Left lung (tissue), 10 donors: Measurements from ENCODE around the gene SEMA4B. TPM values are rescaled to one million over a fixed set of nuclear protein-coding genes. Genes with fewer than 3 reads are reported as not detected.

Experiments used
- ATAC-seq: fragments of 200-7000 bp; cut with Tn5 transposase; one replicate; pipeline ENCODE4 v1.9.1; 2020; ENCODE audit warnings: moderate library complexity
- DNase-seq, 4 donors: peaks; one replicate each; pipeline ENCODE4 v3.0.0-alpha.2; 2013 to 2020
- H3K27ac ChIP-seq, 2 donors: fragments of 200-600 bp; sonication (generic) in 1 of 2; one replicate each; pipeline versions ENCODE4 v1.5.0 to v1.8.0; 2020 to 2021
- H3K27me3 ChIP-seq, 2 donors: fragments of 200-600 bp; sonication (generic) in 1 of 2; one replicate each; pipeline versions ENCODE4 v1.5.0 to v1.8.0; 2020 to 2021
- H3K36me3 ChIP-seq, 2 donors: fragments of 200-600 bp; sonication (generic) in 1 of 2; one replicate each; pipeline versions ENCODE4 v1.5.0 to v1.8.0; 2020 to 2021
- H3K4me1 ChIP-seq, 2 donors: fragments of 200-600 bp; one replicate each; pipeline ENCODE4 v1.8.0; 2021
- H3K4me3 ChIP-seq, 2 donors: fragments of 200-600 bp; sonication (generic) in 1 of 2; one replicate each; pipeline versions ENCODE4 v1.5.0 to v1.8.0; 2020 to 2021; ENCODE audit warnings: mild to moderate bottlenecking in 1 of 2
- H3K9me3 ChIP-seq, 2 donors: fragments of 200-600 bp; sonication (generic) in 1 of 2; one replicate each; pipeline versions ENCODE4 v1.5.0 to v1.8.0; 2020 to 2021
- CTCF ChIP-seq, 2 donors: fragments of 200-600 bp; sonication (generic) in 1 of 2; IDR thresholded peaks; one replicate each; pipeline versions ENCODE4 v1.5.0 to v1.8.0; 2021; ENCODE audit warnings: antibody characterized with exemption in 2 of 2
- intact Hi-C, 2 donors: fragments of 100-400 bp; cut with DNase I; formaldehyde crosslinking; loops; one replicate each; pipeline versions ENCODE4 v1.11.2 to v1.14.2; 2022
- polyA plus RNA-seq, 6 donors: library from polyadenylated mRNA; unstranded; fragments of 120-200 nt; gene quantifications; one replicate each; pipeline ENCODE4 v1.2.1, GENCODE V29; 2013; ENCODE audit not compliant: insufficient read length in 6 of 6
- total RNA-seq, 2 donors: library from RNA; stranded (reverse); fragmentation: NEBNext Ultra II Directional; extraction: Animal tissue kit (Norgen Biotek cat#: 25700); gene quantifications; one replicate each; pipeline ENCODE4 v1.2.1, GENCODE V29; 2021
- donor health status: DM: no; HTN: yes; CAD: no.
- donor health status: DM: no; HTN: no; CAD: no.

SEMA4B gene
- total and polyA plus RNA-seq, 8 donors: 22.8 to 66.7 (median 26.6) TPM

- ATAC-seq (peak; percentile 33), DNase-seq (peak in 1 of 4 donors; percentile 71)
- no peaks in the 10 kb centered on the region for H3K27me3 ChIP-seq
- peaks cover 14 to 64% of the 10 kb centered on the region in 2 donors for H3K4me1 ChIP-seq
- no peak overlapping the region for H3K27ac ChIP-seq
- TF ChIP-seq CTCF (IDR thresholded peaks at IDR 0.05): no peak
- H3K36me3 ChIP-seq: peaks cover 0 to 28% of the 10 kb centered on the region in 2 donors
- intact Hi-C loops: no loop called here
- no peaks in the 10 kb centered on the region for H3K9me3 ChIP-seq
- peak overlapping the region; percentile 72 to 94 for H3K4me3 ChIP-seq
Measured at GRCh38 chr15:90201944-90202375, 830 bp downstream of the SEMA4B start.

GRCh38 chr15:90202929-90203328, 1.8 kb downstream of the SEMA4B start:
- no peak overlapping the region for H3K4me3 ChIP-seq

GRCh38 chr15:90203473-90203872, 2.3 kb downstream of the SEMA4B start:
- TF ChIP-seq CTCF (IDR thresholded peaks at IDR 0.05): no peak
- Histone ChIP-seq H3K27ac (no peak overlapping the region), H3K4me3 (no peak overlapping the region), H3K4me1 (peaks cover 14 to 64% of the 10 kb centered on the region in 2 donors), H3K27me3 (no peaks in the 10 kb centered on the region), H3K36me3 (peaks cover 0 to 38% of the 10 kb centered on the region in 2 donors), H3K9me3 (no peaks in the 10 kb centered on the region)
- DNase-seq (peak in 1 of 4 donors; percentile 10), ATAC-seq (no peak)
- intact Hi-C loops: no loop called here

More at GRCh38 chr15:90202929-90203328, 1.8 kb downstream of the SEMA4B start:
- no peaks in the 10 kb centered on the region for H3K9me3 ChIP-seq
- H3K4me1 ChIP-seq: peaks cover 14 to 64% of the 10 kb centered on the region in 2 donors
- H3K27me3 ChIP-seq: no peaks in the 10 kb centered on the region
- no peak for TF ChIP-seq CTCF (IDR thresholded peaks at IDR 0.05)
- no peak for ATAC-seq
- H3K36me3 ChIP-seq: peaks cover 0 to 38% of the 10 kb centered on the region in 2 donors
- DNase-seq: no peak
- H3K27ac ChIP-seq: no peak overlapping the region
- intact Hi-C loops: no loop called here

GRCh38 chr15:90203922-90204321, 2.8 kb downstream of the SEMA4B start:
- no peak for TF ChIP-seq CTCF (IDR thresholded peaks at IDR 0.05)
- Histone ChIP-seq H3K4me1 (peaks cover 14 to 66% of the 10 kb centered on the region in 2 donors), H3K27me3 (no peaks in the 10 kb centered on the region), H3K27ac (no peak overlapping the region), H3K4me3 (no peak overlapping the region), H3K9me3 (no peaks in the 10 kb centered on the region), H3K36me3 (peaks cover 0 to 39% of the 10 kb centered on the region in 2 donors)
- intact Hi-C loops: no loop called here
- no peak for ATAC-seq
- DNase-seq: peak in 1 of 4 donors; percentile 43

GRCh38 chr15:90205050-90205848, 4.1 kb downstream of the SEMA4B start:
- intact Hi-C loops: no loop called here
- no peak for TF ChIP-seq CTCF (IDR thresholded peaks at IDR 0.05)

More at GRCh38 chr15:90205050-90205848, 4.1 kb downstream of the SEMA4B start:
- no peak for ATAC-seq
- peak in 1 of 4 donors; percentile 34 for DNase-seq
- H3K27ac ChIP-seq: no peak overlapping the region
- no peaks in the 10 kb centered on the region for H3K27me3 ChIP-seq
- peaks cover 14 to 71% of the 10 kb centered on the region in 2 donors for H3K4me1 ChIP-seq
- H3K36me3 ChIP-seq: peaks cover 0 to 52% of the 10 kb centered on the region in 2 donors
- H3K4me3 ChIP-seq: no peak overlapping the region
- H3K9me3 ChIP-seq: no peaks in the 10 kb centered on the region
